ENCODE results near the gene BICD1.

The BICD1 gene

DNA sequence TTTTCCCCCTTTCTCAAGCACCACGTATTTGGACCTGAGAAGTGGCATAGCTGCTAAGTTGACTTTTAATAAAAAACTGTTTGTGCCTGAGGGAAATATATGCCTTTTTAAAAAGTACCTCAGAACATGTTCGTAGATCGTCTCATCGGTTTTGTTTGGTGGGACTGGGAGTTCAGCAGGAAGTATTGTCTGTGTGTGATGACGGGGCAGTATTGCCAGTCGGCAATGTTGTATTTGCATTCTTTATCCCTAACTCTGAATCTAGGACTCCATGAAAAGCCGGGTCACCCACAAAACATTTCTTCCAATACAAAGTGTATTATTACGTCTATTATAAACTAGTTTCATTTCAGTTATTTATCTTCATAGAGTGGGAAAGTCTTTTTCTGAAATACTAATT lies 273.0 kb downstream of the BICD1 start:
- Histone ChIP-seq H3K9me3 (ENCODE audit: insufficient read depth, low read length) (no peaks in the 10 kb centered on the region), H3K27me3 (ENCODE audit: insufficient read depth, insufficient read length) (no peaks in the 10 kb centered on the region), H3K4me3 (ENCODE audit: insufficient read length, low read depth) (no peak overlapping the region), H3K9ac (ENCODE audit: insufficient read length, low read depth) (no peak overlapping the region), H3K4me1 (ENCODE audit: insufficient read depth, insufficient read length) (no peaks in the 10 kb centered on the region), H3K36me3 (ENCODE audit: insufficient read depth, insufficient read length, low read length) (no peaks in the 10 kb centered on the region)
- TF ChIP-seq YY1 (IDR thresholded peaks at IDR 0.05; ENCODE audit: insufficient read depth, insufficient read length) (no peak), ZNF274 (IDR thresholded peaks at IDR 0.05; ENCODE audit: low read depth, low read length) (no peak), SUZ12 (IDR thresholded peaks at IDR 0.05; ENCODE audit: extremely low read depth, insufficient read depth, insufficient read length) (no peak)
- DNase-seq (ENCODE audit: low read depth, low spot score) = no peak

- no peaks in the 10 kb centered on the region for H3K27me3 ChIP-seq (ENCODE audit: insufficient read depth, insufficient read length)
- DNase-seq (ENCODE audit: low read depth, low spot score) = no peak
- TF ChIP-seq ZNF274 (IDR thresholded peaks at IDR 0.05; ENCODE audit: low read depth, low read length) (no peak), SUZ12 (IDR thresholded peaks at IDR 0.05; ENCODE audit: extremely low read depth, insufficient read depth, insufficient read length) (no peak), YY1 (IDR thresholded peaks at IDR 0.05; ENCODE audit: insufficient read depth, insufficient read length) (no peak)
- no peaks in the 10 kb centered on the region for H3K36me3 ChIP-seq (ENCODE audit: insufficient read depth, insufficient read length, low read length)
- H3K4me3 ChIP-seq (ENCODE audit: insufficient read length, low read depth) = no peak overlapping the region
- no peaks in the 10 kb centered on the region for H3K9me3 ChIP-seq (ENCODE audit: insufficient read depth, low read length)
- no peak overlapping the region for H3K9ac ChIP-seq (ENCODE audit: insufficient read length, low read depth)
- no peaks in the 10 kb centered on the region for H3K4me1 ChIP-seq (ENCODE audit: insufficient read depth, insufficient read length)
Measured at GRCh38 chr12:32382226-32382625, 275.6 kb downstream of the BICD1 start.

DNA sequence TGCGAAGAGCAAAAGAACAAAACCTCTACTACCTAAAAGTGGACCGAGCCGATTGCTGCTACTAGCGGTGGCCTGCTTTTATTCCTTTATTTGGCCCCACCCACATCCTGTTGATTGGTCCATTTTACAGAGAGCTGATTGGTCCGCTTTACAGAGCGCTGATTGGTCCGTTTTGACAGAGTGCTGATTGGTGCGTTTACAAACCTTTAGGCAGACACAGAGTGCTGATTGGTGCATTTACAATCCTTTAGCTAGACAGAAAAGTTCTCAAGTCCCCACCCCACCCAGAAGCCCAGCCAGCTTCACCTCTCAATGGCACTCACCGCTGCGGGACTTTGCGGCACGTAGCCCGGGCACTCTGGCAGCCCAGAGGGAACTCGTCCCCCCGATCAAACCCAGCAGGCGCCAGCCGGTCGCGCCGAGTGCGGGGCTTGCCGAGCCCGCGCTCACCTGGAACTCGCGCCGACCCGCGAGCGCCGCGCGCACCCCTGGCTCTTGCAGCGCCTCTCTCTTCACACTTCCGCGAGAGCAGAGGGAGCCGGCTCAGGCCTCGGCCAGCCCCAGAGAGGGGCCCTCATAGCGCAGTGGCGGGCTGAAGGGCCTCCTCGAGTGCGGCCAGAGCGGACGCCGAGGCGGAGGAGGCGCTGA lies 284.0 kb downstream of the BICD1 start:
- TF ChIP-seq SUZ12 (IDR thresholded peaks at IDR 0.05; ENCODE audit: extremely low read depth, insufficient read depth, insufficient read length) (no peak), ZNF274 (IDR thresholded peaks at IDR 0.05; ENCODE audit: low read depth, low read length) (no peak), YY1 (IDR thresholded peaks at IDR 0.05; ENCODE audit: insufficient read depth, insufficient read length) (no peak)
- no peaks in the 10 kb centered on the region for H3K27me3 ChIP-seq (ENCODE audit: insufficient read depth, insufficient read length)
- H3K9ac ChIP-seq (ENCODE audit: insufficient read length, low read depth) = no peak overlapping the region
- peaks cover 12% of the 10 kb centered on the region; the same call in 1 of the 2 replicates for H3K9me3 ChIP-seq (ENCODE audit: insufficient read depth, low read length)
- H3K4me1 ChIP-seq (ENCODE audit: insufficient read depth, insufficient read length) = no peaks in the 10 kb centered on the region
- no peak overlapping the region for H3K4me3 ChIP-seq (ENCODE audit: insufficient read length, low read depth)
- H3K36me3 ChIP-seq (ENCODE audit: insufficient read depth, insufficient read length, low read length) = no peaks in the 10 kb centered on the region
- no peak for DNase-seq (ENCODE audit: low read depth, low spot score)

GRCh38 chr12:32395026-32395425 lies 288.4 kb downstream of the BICD1 start:
- TF ChIP-seq YY1 (IDR thresholded peaks at IDR 0.05; ENCODE audit: insufficient read depth, insufficient read length) (no peak), ZNF274 (IDR thresholded peaks at IDR 0.05; ENCODE audit: low read depth, low read length) (no peak), SUZ12 (IDR thresholded peaks at IDR 0.05; ENCODE audit: extremely low read depth, insufficient read depth, insufficient read length) (no peak)
- Histone ChIP-seq H3K9me3 (ENCODE audit: insufficient read depth, low read length) (peaks cover 11% of the 10 kb centered on the region; the same call in 1 of the 2 replicates), H3K4me1 (ENCODE audit: insufficient read depth, insufficient read length) (peaks cover 3% of the 10 kb centered on the region), H3K9ac (ENCODE audit: insufficient read length, low read depth) (peak overlapping the region; percentile 21), H3K27me3 (ENCODE audit: insufficient read depth, insufficient read length) (no peaks in the 10 kb centered on the region), H3K36me3 (ENCODE audit: insufficient read depth, insufficient read length, low read length) (no peaks in the 10 kb centered on the region), H3K4me3 (ENCODE audit: insufficient read length, low read depth) (no peak overlapping the region)
- DNase-seq (ENCODE audit: low read depth, low spot score) = no peak

DNA sequence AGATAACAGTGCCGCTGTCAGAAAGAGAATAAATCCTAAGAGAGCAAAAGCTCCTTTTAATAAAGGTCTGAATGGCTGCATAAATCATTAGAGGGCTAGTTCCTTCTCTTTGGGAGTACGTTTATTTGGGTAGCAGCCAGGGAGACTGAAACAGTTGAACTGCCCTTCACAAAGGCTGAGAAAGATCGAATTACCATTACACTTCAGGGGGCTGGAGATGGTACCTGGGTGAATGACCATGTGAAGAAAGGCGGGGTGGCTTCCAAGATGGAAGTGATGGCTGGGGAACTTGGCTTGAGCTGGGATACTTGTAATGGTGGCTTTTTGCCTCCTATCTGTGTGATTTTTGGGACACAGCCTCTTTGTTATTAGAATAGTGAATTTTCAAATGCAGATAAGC lies 291.0 kb downstream of the BICD1 start:
- Histone ChIP-seq H3K4me3 (ENCODE audit: insufficient read length, low read depth) (no peak overlapping the region), H3K36me3 (ENCODE audit: insufficient read depth, insufficient read length, low read length) (peaks cover 4% of the 10 kb centered on the region), H3K4me1 (ENCODE audit: insufficient read depth, insufficient read length) (peaks cover 3% of the 10 kb centered on the region), H3K9me3 (ENCODE audit: insufficient read depth, low read length) (no peaks in the 10 kb centered on the region), H3K9ac (ENCODE audit: insufficient read length, low read depth) (no peak overlapping the region), H3K27me3 (ENCODE audit: insufficient read depth, insufficient read length) (no peaks in the 10 kb centered on the region)
- DNase-seq (ENCODE audit: low read depth, low spot score) = no peak
- TF ChIP-seq ZNF274 (IDR thresholded peaks at IDR 0.05; ENCODE audit: low read depth, low read length) (no peak), YY1 (IDR thresholded peaks at IDR 0.05; ENCODE audit: insufficient read depth, insufficient read length) (no peak), SUZ12 (IDR thresholded peaks at IDR 0.05; ENCODE audit: extremely low read depth, insufficient read depth, insufficient read length) (no peak)

- H3K4me3 ChIP-seq (ENCODE audit: insufficient read length, low read depth) = peak overlapping the region; percentile 97
Measured at GRCh38 chr12:32398181-32398580, 291.5 kb downstream of the BICD1 start.

DNA sequence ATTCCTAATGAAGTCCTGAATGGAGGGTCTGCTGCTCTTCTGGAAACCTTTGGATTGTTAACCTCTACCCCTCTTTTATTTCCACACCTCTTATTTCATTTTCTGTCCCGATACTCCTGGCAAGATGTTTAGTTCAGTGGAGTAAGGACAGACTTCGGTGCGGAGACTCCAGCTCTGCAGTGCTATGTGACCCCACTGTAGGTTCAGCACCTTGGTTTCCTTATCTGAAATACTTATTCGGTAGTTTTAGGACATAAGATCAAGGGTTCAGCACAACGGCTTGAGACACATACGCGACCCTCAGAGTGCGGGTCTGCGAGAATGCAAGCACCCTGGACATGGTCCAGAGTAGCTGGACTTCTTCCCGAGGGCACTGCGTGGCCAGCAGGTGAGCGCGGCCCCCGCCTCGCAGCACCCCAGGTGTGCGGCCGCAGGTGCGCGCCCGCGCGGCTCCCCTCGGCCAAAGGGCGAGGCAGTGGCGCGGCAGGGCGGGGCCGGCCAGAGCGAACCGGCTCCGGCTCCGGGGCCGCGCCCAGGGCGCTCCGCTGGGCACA lies 292.2 kb downstream of the BICD1 start:
- H3K9ac ChIP-seq (ENCODE audit: insufficient read length, low read depth) = peak overlapping the region; percentile 97
- no peaks in the 10 kb centered on the region for H3K27me3 ChIP-seq (ENCODE audit: insufficient read depth, insufficient read length)
- no peak for DNase-seq (ENCODE audit: low read depth, low spot score)
- H3K4me1 ChIP-seq (ENCODE audit: insufficient read depth, insufficient read length) = peaks cover 3% of the 10 kb centered on the region
- peaks cover 7% of the 10 kb centered on the region for H3K36me3 ChIP-seq (ENCODE audit: insufficient read depth, insufficient read length, low read length)
- no peaks in the 10 kb centered on the region for H3K9me3 ChIP-seq (ENCODE audit: insufficient read depth, low read length)
- TF ChIP-seq ZNF274 (IDR thresholded peaks at IDR 0.05; ENCODE audit: low read depth, low read length) (no peak), YY1 (IDR thresholded peaks at IDR 0.05; ENCODE audit: insufficient read depth, insufficient read length) (no peak), SUZ12 (IDR thresholded peaks at IDR 0.05; ENCODE audit: extremely low read depth, insufficient read depth, insufficient read length) (no peak)
- H3K4me3 ChIP-seq (ENCODE audit: insufficient read length, low read depth) = peak overlapping the region; percentile 97

More at GRCh38 chr12:32398181-32398580, 291.5 kb downstream of the BICD1 start:
- Histone ChIP-seq H3K9ac (ENCODE audit: insufficient read length, low read depth) (peak overlapping the region; percentile 97), H3K4me1 (ENCODE audit: insufficient read depth, insufficient read length) (peaks cover 3% of the 10 kb centered on the region), H3K27me3 (ENCODE audit: insufficient read depth, insufficient read length) (no peaks in the 10 kb centered on the region), H3K9me3 (ENCODE audit: insufficient read depth, low read length) (no peaks in the 10 kb centered on the region), H3K36me3 (ENCODE audit: insufficient read depth, insufficient read length, low read length) (peaks cover 4% of the 10 kb centered on the region)
- DNase-seq (ENCODE audit: low read depth, low spot score) = no peak
- TF ChIP-seq YY1 (IDR thresholded peaks at IDR 0.05; ENCODE audit: insufficient read depth, insufficient read length) (no peak), ZNF274 (IDR thresholded peaks at IDR 0.05; ENCODE audit: low read depth, low read length) (no peak), SUZ12 (IDR thresholded peaks at IDR 0.05; ENCODE audit: extremely low read depth, insufficient read depth, insufficient read length) (no peak)

Measured in NT2/D1 (cell line).